Liver (tissue), 9 donors: ENCODE results near the gene FMN2. TPM values are rescaled to one million over a fixed set of nuclear protein-coding genes. Genes with fewer than 3 reads are reported as not detected.

Experiments
- DNase-seq: peaks from one replicate; pipeline ENCODE4 v3.0.0-alpha.2; 2017; ENCODE audit warnings: low spot score
- H3K27ac ChIP-seq, 2 donors: one replicate each; pipeline ENCODE4 v1.7.0; 2013; ENCODE audit warnings: inconsistent platforms in 2 of 2, low read length in 2 of 2, control low read depth in 1 of 2, low read depth in 1 of 2, mild to moderate bottlenecking in 1 of 2
- H3K27me3 ChIP-seq, 4 donors: one replicate each; pipeline versions ENCODE4 v1.6.1 to v1.7.0; 2013; ENCODE audit warnings: low read length in 3 of 4, inconsistent platforms in 1 of 4, mild to moderate bottlenecking in 1 of 4, moderate library complexity in 1 of 4; ENCODE audit not compliant: control insufficient read depth in 4 of 4, insufficient read depth in 4 of 4
- H3K36me3 ChIP-seq, 4 donors: one replicate each; pipeline versions ENCODE4 v1.6.1 to v1.7.0; 2013; ENCODE audit warnings: low read length in 3 of 4, mild to moderate bottlenecking in 3 of 4, low read depth in 1 of 4, moderate library complexity in 1 of 4; ENCODE audit not compliant: control insufficient read depth in 4 of 4, insufficient read depth in 3 of 4
- H3K4me1 ChIP-seq, 4 donors: one replicate each; pipeline versions ENCODE4 v1.6.1 to v1.7.0; 2013; ENCODE audit warnings: low read length in 3 of 4, mild to moderate bottlenecking in 3 of 4, moderate library complexity in 1 of 4; ENCODE audit not compliant: control insufficient read depth in 4 of 4, insufficient read depth in 4 of 4
- H3K4me3 ChIP-seq, 3 donors: one replicate each; pipeline versions ENCODE4 v1.6.1 to v1.7.0; 2013; ENCODE audit warnings: low read length in 3 of 3, control low read depth in 1 of 3, low read depth in 1 of 3, mild to moderate bottlenecking in 1 of 3
- H3K9ac ChIP-seq, 2 donors: one replicate each; pipeline ENCODE4 v1.7.0; 2013; ENCODE audit warnings: low read length in 2 of 2, mild to moderate bottlenecking in 2 of 2, moderate library complexity in 2 of 2, control low read depth in 1 of 2, low read depth in 1 of 2
- H3K9me3 ChIP-seq, 4 donors: one replicate each; pipeline versions ENCODE4 v1.6.1 to v1.7.0; 2013; ENCODE audit warnings: low read length in 3 of 4; ENCODE audit not compliant: control insufficient read depth in 4 of 4
- EGR1 ChIP-seq, 2 donors: IDR thresholded peaks; 2 replicates each; pipeline ENCODE4 v1.6.1; 2016 to 2018; ENCODE audit warnings: antibody characterized with exemption in 2 of 2, low read depth in 2 of 2
- FOXA1 ChIP-seq: IDR thresholded peaks from 2 replicates; pipeline ENCODE4 v1.6.1; 2016; ENCODE audit warnings: antibody characterized with exemption
- FOXA2 ChIP-seq: IDR thresholded peaks from 2 replicates; pipeline ENCODE4 v1.6.1; 2016; ENCODE audit warnings: antibody characterized with exemption
- GABPA ChIP-seq, 2 donors: IDR thresholded peaks in 1 of 2; conservative IDR thresholded peaks in 1 of 2; 2 replicates each; pipeline ENCODE4 v1.6.1; 2016; ENCODE audit warnings: antibody characterized with exemption in 2 of 2, mild to moderate bottlenecking in 1 of 2, moderate library complexity in 1 of 2
- HNF4A ChIP-seq, 2 donors: conservative IDR thresholded peaks; 2 replicates each; pipeline ENCODE4 v1.6.1; 2016; ENCODE audit warnings: antibody characterized with exemption in 2 of 2, mild to moderate bottlenecking in 2 of 2
- HNF4G ChIP-seq: IDR thresholded peaks from 2 replicates; pipeline ENCODE4 v1.6.1; 2016; ENCODE audit warnings: antibody characterized with exemption
- JUND ChIP-seq, 2 donors: IDR thresholded peaks; 2 replicates each; pipeline ENCODE4 v1.6.1; 2016; ENCODE audit warnings: antibody characterized with exemption in 2 of 2
- MAX ChIP-seq: IDR thresholded peaks from 2 replicates; pipeline ENCODE4 v1.6.1; 2016; ENCODE audit warnings: antibody characterized with exemption
- NR2F2 ChIP-seq: IDR thresholded peaks from 2 replicates; pipeline ENCODE4 v1.6.1; 2016; ENCODE audit warnings: antibody characterized with exemption
- RAD21 ChIP-seq, 2 donors: IDR thresholded peaks; 2 replicates each; pipeline ENCODE4 v1.6.1; 2016; ENCODE audit warnings: antibody characterized with exemption in 2 of 2, mild to moderate bottlenecking in 2 of 2
- RXRA ChIP-seq, 2 donors: IDR thresholded peaks; 2 replicates each; pipeline ENCODE4 v1.6.1; 2017 to 2018; ENCODE audit warnings: antibody characterized with exemption in 2 of 2, mild to moderate bottlenecking in 1 of 2
- SP1 ChIP-seq: IDR thresholded peaks from 2 replicates; pipeline ENCODE4 v1.6.1; 2018; ENCODE audit warnings: antibody characterized with exemption, mild to moderate bottlenecking
- TAF1 ChIP-seq: conservative IDR thresholded peaks from 2 replicates; pipeline ENCODE4 v1.6.1; 2016; ENCODE audit warnings: antibody characterized with exemption, mild to moderate bottlenecking
- YY1 ChIP-seq: IDR thresholded peaks from 2 replicates; pipeline ENCODE4 v1.6.1; 2016; ENCODE audit warnings: antibody characterized with exemption, mild to moderate bottlenecking
- ZBTB33 ChIP-seq: IDR thresholded peaks from 2 replicates; pipeline ENCODE4 v1.6.1; 2016; ENCODE audit warnings: antibody characterized with exemption
- WGBS: extraction: QIAGEN DNeasy Blood & Tissue Kit; methylation state at CpG from one replicate; pipeline ENCODE4 v1.1.7; 2013; 5-methylcytosine and 5-hydroxymethylcytosine counted together
- polyA plus RNA-seq, 2 donors: library from polyadenylated mRNA; stranded (reverse) in 1 of 2; unstranded in 1 of 2; fragments of 200-250 nt in 1 of 2; fragments of >200 nt in 1 of 2; fragmentation: Nextera tagmentation in 1 of 2; extraction: Ambion mirVana in 1 of 2; gene quantifications; one replicate each; pipeline versions ENCODE4 v1.2.1 to v1.2.3, GENCODE V29; 2013 to 2015
- total RNA-seq, 2 donors: library from RNA; depleted of rRNA; stranded (reverse); fragments of >200 nt; gene quantifications; one replicate each; pipeline ENCODE4 v1.2.3, GENCODE V29; 2014
- TF ChIP-seq, protein P1 (sequence below): IDR thresholded peaks from 2 replicates; pipeline ENCODE4 v1.6.1; 2016; ENCODE audit warnings: antibody characterized with exemption
- TF ChIP-seq, protein P2 (sequence below): fragments of 150-350 bp; IDR thresholded peaks from 2 replicates; pipeline ENCODE4 v1.5.1; 2017; ENCODE audit warnings: improper control_type of control experiment, low read depth, low read length; ENCODE audit not compliant: missing input control
- TF ChIP-seq, protein P3 (sequence below): IDR thresholded peaks from 2 replicates; pipeline ENCODE4 v1.6.1; 2016; ENCODE audit warnings: antibody characterized with exemption, mild to moderate bottlenecking
- donor health status: healthy.
- donor health status: healthy.
- donor health status: healthy.
- donor health status: healthy.
- donor health status: healthy.

FMN2 gene
- total and polyA plus RNA-seq, 4 donors, result 0.17 TPM; not detected in 3

DNA sequence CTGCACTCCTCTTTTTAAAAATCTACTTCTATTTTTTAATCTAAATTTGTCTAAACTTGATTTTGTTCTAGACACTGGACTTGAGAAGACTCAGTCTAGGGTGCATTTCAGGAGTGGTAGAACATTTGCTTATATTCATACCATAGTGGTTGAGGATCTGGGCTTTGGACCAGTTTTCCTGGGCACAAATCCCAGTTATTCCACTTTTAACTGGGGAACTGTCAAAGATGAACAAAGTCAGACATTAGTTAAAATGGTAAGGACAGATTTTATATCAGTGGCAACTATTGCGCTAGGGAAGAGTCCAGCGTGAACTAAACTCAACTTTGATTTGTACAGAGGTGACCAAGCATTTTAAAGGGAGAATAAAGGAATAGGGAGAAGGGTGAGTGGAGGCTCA lies 102.4 kb downstream of the FMN2 start:
- Histone ChIP-seq H3K4me1 (no peaks in the 10 kb centered on the region), H3K4me3 (no peak overlapping the region), H3K27me3 (peaks cover 0 to 4% (median 0%) of the 10 kb centered on the region in 4 donors), H3K27ac (no peak overlapping the region), H3K9ac (no peak overlapping the region), H3K36me3 (no peaks in the 10 kb centered on the region), H3K9me3 (no peaks in the 10 kb centered on the region)
- TF ChIP-seq MAX (no peak), GABPA (IDR thresholded peaks at IDR 0.05 in 1 of 2, conservative IDR thresholded peaks at IDR 0.05 in 1 of 2) (no peak), SP1 (no peak), RXRA (IDR thresholded peaks at IDR 0.05) (no peak), EGR1 (IDR thresholded peaks at IDR 0.05; ENCODE audit: low read depth in 2 of 2) (no peak), TAF1 (no peak), YY1 (no peak), FOXA2 (no peak), HNF4G (no peak), HNF4A (conservative IDR thresholded peaks at IDR 0.05) (no peak), JUND (IDR thresholded peaks at IDR 0.05) (no peak), NR2F2 (no peak)
- TF ChIP-seq, protein P1, sequence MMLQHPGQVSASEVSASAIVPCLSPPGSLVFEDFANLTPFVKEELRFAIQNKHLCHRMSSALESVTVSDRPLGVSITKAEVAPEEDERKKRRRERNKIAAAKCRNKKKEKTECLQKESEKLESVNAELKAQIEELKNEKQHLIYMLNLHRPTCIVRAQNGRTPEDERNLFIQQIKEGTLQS, result no peak
- TF ChIP-seq, protein P2, sequence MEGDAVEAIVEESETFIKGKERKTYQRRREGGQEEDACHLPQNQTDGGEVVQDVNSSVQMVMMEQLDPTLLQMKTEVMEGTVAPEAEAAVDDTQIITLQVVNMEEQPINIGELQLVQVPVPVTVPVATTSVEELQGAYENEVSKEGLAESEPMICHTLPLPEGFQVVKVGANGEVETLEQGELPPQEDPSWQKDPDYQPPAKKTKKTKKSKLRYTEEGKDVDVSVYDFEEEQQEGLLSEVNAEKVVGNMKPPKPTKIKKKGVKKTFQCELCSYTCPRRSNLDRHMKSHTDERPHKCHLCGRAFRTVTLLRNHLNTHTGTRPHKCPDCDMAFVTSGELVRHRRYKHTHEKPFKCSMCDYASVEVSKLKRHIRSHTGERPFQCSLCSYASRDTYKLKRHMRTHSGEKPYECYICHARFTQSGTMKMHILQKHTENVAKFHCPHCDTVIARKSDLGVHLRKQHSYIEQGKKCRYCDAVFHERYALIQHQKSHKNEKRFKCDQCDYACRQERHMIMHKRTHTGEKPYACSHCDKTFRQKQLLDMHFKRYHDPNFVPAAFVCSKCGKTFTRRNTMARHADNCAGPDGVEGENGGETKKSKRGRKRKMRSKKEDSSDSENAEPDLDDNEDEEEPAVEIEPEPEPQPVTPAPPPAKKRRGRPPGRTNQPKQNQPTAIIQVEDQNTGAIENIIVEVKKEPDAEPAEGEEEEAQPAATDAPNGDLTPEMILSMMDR, result no peak
- TF ChIP-seq, protein P3, sequence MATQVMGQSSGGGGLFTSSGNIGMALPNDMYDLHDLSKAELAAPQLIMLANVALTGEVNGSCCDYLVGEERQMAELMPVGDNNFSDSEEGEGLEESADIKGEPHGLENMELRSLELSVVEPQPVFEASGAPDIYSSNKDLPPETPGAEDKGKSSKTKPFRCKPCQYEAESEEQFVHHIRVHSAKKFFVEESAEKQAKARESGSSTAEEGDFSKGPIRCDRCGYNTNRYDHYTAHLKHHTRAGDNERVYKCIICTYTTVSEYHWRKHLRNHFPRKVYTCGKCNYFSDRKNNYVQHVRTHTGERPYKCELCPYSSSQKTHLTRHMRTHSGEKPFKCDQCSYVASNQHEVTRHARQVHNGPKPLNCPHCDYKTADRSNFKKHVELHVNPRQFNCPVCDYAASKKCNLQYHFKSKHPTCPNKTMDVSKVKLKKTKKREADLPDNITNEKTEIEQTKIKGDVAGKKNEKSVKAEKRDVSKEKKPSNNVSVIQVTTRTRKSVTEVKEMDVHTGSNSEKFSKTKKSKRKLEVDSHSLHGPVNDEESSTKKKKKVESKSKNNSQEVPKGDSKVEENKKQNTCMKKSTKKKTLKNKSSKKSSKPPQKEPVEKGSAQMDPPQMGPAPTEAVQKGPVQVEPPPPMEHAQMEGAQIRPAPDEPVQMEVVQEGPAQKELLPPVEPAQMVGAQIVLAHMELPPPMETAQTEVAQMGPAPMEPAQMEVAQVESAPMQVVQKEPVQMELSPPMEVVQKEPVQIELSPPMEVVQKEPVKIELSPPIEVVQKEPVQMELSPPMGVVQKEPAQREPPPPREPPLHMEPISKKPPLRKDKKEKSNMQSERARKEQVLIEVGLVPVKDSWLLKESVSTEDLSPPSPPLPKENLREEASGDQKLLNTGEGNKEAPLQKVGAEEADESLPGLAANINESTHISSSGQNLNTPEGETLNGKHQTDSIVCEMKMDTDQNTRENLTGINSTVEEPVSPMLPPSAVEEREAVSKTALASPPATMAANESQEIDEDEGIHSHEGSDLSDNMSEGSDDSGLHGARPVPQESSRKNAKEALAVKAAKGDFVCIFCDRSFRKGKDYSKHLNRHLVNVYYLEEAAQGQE, result no peak
- no peak for DNase-seq
- 93% methylated on average over 2 of the region's 2 CpGs for WGBS

- no peak overlapping the region for H3K4me3 ChIP-seq
- DNase-seq, result no peak
- no peak overlapping the region for H3K27ac ChIP-seq
- H3K27me3 ChIP-seq, result peaks cover 0 to 2% (median 0%) of the 10 kb centered on the region in 4 donors
- H3K4me1 ChIP-seq, result no peaks in the 10 kb centered on the region
- no peaks in the 10 kb centered on the region for H3K36me3 ChIP-seq
- TF ChIP-seq YY1 (no peak), MAX (no peak), HNF4A (conservative IDR thresholded peaks at IDR 0.05) (no peak), GABPA (IDR thresholded peaks at IDR 0.05 in 1 of 2, conservative IDR thresholded peaks at IDR 0.05 in 1 of 2) (no peak), FOXA2 (no peak), RAD21 (IDR thresholded peaks at IDR 0.05) (no peak), NR2F2 (no peak), TAF1 (no peak), RXRA (IDR thresholded peaks at IDR 0.05) (no peak), JUND (IDR thresholded peaks at IDR 0.05) (no peak), FOXA1 (no peak), ZBTB33 (no peak), EGR1 (IDR thresholded peaks at IDR 0.05; ENCODE audit: low read depth in 2 of 2) (no peak)
- TF ChIP-seq, protein P2, result no peak
- no peak overlapping the region for H3K9ac ChIP-seq
- peaks cover 0 to 3% (median under 1%) of the 10 kb centered on the region in 4 donors for H3K9me3 ChIP-seq
- WGBS, result 83% methylated on average over 4 of the region's 4 CpGs
Observed at GRCh38 chr1:240198376-240198775, 106.7 kb downstream of the FMN2 start.
